HG02885 (cell line): Measurements from ENCODE around the gene ERF.

Experiments used
- ATAC-seq: cut with Tn5 transposase; IDR thresholded peaks from one replicate; pipeline ENCODE4 v1.9.1; 2021; ENCODE audit warnings: mild to moderate bottlenecking; ENCODE audit not compliant: unreplicated experiment, poor library complexity

ERF gene

DNA sequence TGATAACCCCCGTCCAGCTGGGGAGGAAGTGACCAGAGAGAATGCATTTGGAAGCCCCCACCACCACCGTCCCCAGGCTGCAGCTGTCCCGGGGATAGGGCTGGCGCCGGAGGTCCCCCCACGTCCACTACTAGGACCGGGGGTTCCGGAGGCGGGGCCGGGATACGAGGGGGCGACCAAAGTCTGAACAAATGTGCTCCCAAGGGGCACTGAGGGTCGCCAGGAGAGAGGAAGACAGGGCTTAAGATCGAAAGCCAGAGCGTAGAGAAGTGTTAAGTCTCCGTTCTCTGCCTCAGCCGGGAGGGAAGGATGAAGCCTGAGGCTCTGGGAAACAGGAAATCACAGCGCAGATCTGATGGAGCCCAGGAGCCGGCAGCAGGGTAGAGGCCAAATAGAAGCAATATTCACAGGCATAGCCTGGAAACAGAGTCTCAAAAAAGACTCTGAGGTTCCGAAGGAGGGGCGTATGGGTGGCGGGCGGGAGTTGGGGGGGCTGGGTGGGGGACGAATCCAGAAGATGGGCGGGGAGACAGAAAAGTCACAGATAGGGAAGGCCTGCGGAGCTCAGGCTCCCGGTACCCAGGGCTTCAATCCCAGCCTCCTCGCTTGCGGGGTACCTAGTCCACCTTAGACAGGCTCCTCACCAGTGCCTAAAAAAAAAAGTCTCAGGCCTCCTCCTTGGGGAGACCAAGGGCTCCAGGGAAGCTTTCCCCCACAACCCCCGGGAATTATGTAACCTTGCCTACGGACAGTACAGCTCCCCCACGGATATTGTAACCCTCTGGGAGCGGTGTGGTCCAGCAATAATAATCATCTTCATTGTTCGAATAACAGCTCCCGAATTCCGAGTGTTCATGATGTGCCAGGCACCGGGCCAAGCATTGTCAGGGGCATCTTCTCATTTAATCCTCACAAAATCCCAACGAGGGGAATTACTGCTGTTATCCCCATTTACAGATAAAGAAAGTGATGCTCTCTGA lies 1.1 kb upstream of the ERF start:
- ATAC-seq: no peak

DNA sequence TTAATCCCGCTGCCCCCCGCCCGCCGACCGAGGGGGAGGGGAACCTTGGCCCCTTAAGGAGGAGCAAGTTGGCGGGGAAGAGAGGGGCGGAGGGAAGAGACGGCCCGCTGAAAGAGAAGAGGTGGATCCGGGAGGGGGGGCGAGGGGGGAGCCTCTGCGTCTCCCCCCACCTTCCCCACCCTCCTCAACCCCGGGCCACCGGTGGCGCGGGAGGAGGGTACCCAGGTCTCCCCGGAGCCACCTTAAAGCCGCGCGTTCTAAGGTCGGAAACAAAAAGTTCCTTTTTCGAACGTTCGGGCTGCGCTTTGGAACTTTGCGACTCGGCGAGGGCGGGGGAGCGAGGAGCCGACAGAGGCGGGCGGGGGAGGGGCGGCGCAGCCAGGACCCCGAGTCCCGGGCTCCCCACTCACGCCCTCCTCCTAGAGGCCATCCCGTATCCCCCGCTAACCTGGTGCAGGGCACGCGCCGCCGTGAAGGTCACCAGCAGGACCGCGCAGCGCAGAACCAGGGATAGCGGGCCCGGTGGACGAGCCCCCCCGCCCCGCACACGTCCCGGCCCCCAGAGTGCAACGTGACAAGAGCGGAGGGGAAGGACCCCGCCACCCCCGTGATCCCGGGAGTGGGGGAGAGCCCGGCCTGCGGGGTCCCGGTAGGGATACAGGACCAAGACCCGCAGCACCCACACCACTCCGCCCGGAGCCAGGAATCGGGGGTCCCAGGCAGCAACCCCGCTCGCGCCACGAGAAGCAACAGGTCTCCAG lies 659 bp downstream of the ERF start:
- ATAC-seq: peak; percentile 35

GRCh38 chr19:42253245-42254088 lies 1.5 kb downstream of the ERF start:
- peak; percentile 9 for ATAC-seq

DNA sequence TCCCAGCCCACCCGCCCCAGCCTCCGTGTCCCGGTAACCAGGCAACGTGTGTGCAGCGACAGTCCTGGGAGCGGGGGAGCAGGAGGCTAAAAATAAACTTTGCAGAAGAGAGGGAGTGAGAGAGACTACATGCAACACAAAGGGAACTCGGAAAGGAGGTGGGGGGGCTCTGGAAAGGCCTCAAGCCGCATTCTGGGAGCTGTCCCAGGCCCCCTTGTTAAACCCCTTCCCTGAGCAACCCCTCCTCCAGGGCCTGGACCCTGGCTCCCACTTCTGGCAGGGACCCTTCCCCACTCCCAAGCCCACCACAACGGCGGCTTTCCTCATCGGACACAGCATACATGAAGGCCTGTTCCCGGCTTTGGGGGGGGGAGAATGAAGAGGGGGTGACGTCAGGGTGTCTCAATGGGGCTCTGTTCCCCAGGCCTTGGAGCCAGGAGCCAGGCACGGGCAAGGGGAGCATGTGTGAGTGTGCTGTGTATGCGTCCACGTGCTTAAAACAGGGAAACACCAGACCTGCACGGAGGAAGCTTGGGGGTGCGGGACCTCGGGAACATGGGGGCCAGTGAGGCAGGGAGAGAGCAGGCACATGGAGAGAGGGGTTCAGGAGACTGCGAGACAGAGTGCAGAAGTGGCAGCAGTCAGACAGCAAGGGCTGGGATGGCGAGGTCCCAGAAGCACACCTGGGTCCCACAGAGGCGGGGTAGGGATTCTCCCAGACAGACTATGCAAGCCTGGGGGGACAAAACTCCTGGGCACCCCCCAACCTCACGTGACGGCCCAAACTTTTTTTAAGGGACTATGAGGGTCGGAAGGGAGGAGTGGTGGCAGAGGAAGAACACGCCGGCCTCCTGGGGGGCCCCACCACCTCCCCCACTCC lies 2.3 kb downstream of the ERF start:
- ATAC-seq: no peak

DNA sequence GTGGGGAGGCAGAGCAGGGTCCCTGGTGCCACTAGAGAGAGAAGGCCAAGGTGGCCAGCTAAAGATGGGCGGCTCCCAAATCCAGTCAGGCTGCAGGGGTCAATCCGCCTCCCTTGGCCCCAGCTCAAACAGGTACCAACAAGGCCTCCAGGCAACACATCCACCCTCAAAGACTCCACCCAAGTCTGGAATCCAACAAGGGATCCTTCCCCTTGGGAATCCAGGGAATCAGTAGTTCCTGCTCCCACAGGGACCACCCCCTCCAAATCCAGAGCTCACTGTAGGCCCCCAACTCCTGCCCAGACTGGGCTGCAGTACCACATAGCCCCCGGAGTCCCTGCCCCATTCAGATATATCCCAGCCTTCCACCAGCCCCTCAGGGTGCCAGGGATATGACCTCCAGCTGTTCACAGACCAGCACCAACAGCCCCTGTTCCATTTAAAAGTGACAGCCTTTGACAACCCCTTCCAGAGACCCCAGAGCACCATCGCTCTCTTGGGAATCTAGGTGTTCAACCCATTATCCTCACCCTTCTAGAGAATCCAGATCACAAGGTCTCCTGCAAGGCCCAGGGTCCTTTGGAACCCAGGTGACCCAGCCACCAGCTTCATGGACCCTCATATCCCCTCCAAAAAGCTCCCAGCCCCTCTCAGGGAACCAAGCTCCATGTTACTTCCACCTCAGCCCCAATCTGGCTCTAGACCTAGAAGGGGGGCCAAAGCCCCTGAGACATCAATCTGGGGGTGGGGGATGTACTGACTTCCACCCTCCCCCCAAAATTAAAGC lies 3.2 kb downstream of the ERF start:
- no peak for ATAC-seq

- no peak for ATAC-seq
Measured at GRCh38 chr19:42250666-42251531, 4.0 kb downstream of the ERF start.

DNA sequence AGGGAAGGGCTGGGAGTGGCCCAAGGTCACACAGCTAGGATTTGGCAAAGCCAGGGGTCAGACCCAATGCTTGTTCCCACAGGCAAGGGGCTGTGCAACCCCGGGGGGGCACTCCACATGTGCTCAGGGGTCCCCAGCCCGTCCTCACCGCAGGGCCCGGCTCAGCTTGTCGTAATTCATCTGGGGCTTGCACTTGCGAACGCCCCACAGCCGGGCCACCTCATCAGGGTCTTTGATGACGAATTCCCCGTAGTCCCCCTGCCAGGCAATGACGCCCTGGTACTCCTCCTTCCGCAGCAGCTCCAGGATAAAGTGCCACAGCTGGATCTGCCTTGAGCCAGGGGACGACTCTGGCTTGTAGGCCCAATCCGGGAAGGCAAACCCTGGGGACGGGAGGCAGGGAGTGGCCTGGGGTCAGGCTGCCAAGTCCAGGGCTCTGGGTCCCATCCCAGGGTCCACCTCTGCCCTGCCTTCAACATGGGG lies 4.7 kb downstream of the ERF start:
- no peak for ATAC-seq

DNA sequence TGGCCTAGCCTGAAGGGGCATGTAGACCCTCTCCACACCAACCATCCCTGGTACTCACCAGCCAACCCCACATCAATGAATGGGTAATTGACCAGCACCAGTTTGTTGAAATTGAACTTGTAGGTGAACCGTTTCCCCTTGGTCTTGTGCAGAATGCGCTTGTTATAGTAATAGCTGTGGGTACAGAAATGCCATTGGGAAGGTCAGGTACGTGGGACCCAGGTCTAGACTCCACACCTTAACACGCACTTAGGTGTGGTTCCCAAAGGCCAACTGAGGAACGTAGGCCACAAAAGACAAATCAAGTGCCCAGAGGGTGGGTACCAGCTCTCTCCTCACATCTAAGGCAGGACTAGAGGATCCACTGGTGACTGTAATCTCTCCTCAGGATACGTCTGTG lies 5.2 kb downstream of the ERF start:
- ATAC-seq: no peak

GRCh38 chr19:42249149-42249750 lies 5.7 kb downstream of the ERF start:
- no peak for ATAC-seq

- no peak for ATAC-seq
Measured at GRCh38 chr19:42248270-42249148, 6.4 kb downstream of the ERF start.

GRCh38 chr19:42247640-42248199 lies 7.2 kb downstream of the ERF start:
- ATAC-seq: no peak

DNA sequence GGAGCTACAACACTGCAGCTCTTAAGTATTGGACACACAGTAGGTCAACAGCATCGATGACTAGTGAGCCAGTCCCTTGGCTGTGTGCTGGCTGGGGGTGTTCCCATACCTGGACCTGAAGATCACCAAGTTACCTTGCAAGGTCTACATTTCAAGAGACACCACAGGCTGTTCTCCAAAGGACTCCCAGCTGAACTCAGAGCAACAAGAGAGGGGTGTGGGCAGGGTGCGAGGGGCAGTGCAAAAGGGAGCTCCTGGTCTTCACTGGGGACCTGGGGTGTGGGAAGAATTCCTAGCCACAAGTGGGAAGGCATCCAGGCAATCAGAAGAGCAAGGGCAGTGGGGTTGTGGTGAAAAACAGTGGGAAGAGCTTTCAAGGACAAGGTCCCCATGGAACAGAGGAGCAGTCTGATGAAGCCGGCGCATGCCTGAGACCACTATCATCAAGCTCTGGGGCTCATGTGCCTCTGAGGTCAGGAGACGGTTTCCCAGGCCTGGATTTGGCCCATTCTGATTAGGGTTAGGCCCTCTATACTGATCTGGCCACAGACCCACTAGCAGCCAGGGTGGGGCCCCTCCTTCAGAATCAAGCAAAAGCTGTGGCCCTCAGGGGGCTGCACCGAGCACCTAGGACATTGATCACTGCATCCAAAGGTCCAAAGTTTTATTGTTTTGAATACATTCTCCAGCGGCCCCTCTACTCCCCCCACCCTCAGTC lies 7.8 kb downstream of the ERF start:
- no peak for ATAC-seq

DNA sequence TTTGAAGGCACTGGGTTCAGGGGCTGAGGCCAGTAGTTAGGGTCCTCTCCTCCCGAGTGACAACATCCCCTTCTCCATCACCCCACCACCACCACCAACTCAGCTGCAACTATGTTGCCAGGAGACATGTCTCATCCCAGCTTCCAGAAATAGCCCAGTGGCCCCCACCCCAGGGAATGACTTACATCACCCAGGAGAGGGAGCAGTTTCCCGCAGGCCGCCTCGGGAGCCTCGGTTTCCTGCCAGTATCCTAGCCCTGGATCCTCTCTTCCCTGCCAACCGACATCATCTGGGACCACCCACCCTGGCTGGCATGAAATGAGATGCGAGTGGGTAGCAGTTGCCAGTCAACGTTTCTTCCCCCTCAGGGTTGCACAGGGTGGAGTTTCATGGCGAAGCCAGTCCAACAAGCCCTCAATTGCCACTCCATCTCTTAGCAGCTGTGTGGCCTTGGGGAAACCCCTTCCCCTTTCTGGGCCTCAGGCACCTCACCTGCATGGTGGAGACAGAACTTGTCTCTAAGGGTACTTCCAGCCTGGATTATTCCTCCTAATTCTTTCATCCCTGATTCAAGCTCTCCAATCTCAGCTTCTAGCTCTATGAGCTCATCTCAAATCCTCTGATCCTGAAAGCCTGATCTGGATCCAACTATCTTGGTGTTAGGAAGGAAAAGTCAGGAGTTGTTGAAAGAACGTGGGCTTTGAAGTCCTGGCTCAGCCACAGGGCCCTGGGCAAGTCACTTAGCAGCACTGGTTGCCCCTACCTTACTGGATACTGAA lies 8.6 kb downstream of the ERF start:
- no peak for ATAC-seq

- no peak for ATAC-seq
Measured at GRCh38 chr19:42245231-42245630, 9.7 kb downstream of the ERF start.
